GM23338 (cell line): ENCODE results near the gene TET2. TPM values are rescaled to one million over a fixed set of nuclear protein-coding genes. Genes with fewer than 3 reads are reported as not detected.

Experiments used
- ATAC-seq: fragments of 200-7000 bp; cut with Tn5 transposase; 3 replicates; pipeline ENCODE4 v1.9.1; 2020
- DNase-seq: peaks from one replicate; pipeline ENCODE4 v3.0.0-alpha.2; 2015; ENCODE audit warnings: low spot score
- H2AFZ ChIP-seq: fragments of 200-600 bp; sonication (generic); 2 replicates; pipeline ENCODE4 v1.8.0; 2016; ENCODE audit warnings: antibody characterized with exemption, mild to moderate bottlenecking, moderate library complexity
- H3F3A ChIP-seq: fragments of 200-600 bp; sonication (generic); replicated peaks from 2 replicates; pipeline ENCODE4 v1.8.0; 2017; ENCODE audit warnings: antibody characterized with exemption, mixed run types, low read depth
- H3K27ac ChIP-seq: fragments of 200-600 bp; sonication (generic); 2 replicates; pipeline ENCODE4 v1.6.1; 2016; ENCODE audit warnings: low read depth
- H3K27me3 ChIP-seq: fragments of 200-600 bp; sonication (generic); 2 replicates; pipeline ENCODE4 v1.8.0; 2016; ENCODE audit warnings: mild to moderate bottlenecking, mixed run types, moderate library complexity; ENCODE audit not compliant: insufficient read depth
- H3K36me3 ChIP-seq: fragments of 200-600 bp; sonication (generic); 2 replicates; pipeline ENCODE4 v1.8.0; 2016; ENCODE audit warnings: mild to moderate bottlenecking; ENCODE audit not compliant: insufficient read depth
- H3K4me1 ChIP-seq: fragments of 200-600 bp; sonication (generic); 2 replicates; pipeline ENCODE4 v1.8.0; 2016; ENCODE audit warnings: mild to moderate bottlenecking, moderate library complexity; ENCODE audit not compliant: insufficient read depth
- H3K4me2 ChIP-seq: fragments of 200-600 bp; sonication (generic); 2 replicates; pipeline ENCODE4 v1.7.1; 2017; ENCODE audit warnings: mixed run types
- H3K4me3 ChIP-seq: fragments of 200-600 bp; sonication (generic); 2 replicates; pipeline ENCODE4 v1.6.1; 2016; ENCODE audit warnings: mixed run types
- H3K79me2 ChIP-seq: fragments of 200-600 bp; sonication (generic); replicated peaks from 2 replicates; pipeline ENCODE4 v1.8.0; 2017; ENCODE audit warnings: mild to moderate bottlenecking; ENCODE audit not compliant: insufficient read depth
- H3K9me2 ChIP-seq: fragments of 200-600 bp; sonication (generic); 2 replicates; pipeline ENCODE4 v1.8.0; 2017; ENCODE audit not compliant: insufficient read depth
- H4K20me1 ChIP-seq: fragments of 200-600 bp; sonication (generic); replicated peaks from 2 replicates; pipeline ENCODE4 v1.8.0; 2017; ENCODE audit warnings: mild to moderate bottlenecking; ENCODE audit not compliant: insufficient read depth
- H3K27ac Mint-ChIP-seq: 2 replicates; pipeline ENCODE4 v1.8.0; 2020; ENCODE audit warnings: inconsistent platforms, mild to moderate bottlenecking, moderate library complexity, mixed read lengths
- H3K27me3 Mint-ChIP-seq: 3 replicates; pipeline ENCODE4 v1.8.0; 2022; ENCODE audit warnings: low read depth, mild to moderate bottlenecking, moderate library complexity, mixed read lengths, inconsistent platforms; ENCODE audit not compliant: insufficient read depth, poor library complexity
- H3K36me3 Mint-ChIP-seq: 3 replicates; pipeline ENCODE4 v1.8.0; 2021; ENCODE audit warnings: low read depth, mild to moderate bottlenecking, inconsistent platforms, moderate library complexity, mixed read lengths
- H3K4me1 Mint-ChIP-seq: 3 replicates; pipeline ENCODE4 v1.8.0; 2020; ENCODE audit warnings: mild to moderate bottlenecking, inconsistent platforms, mixed read lengths
- H3K4me3 Mint-ChIP-seq: 3 replicates; pipeline ENCODE4 v1.8.0; 2021; ENCODE audit warnings: moderate library complexity, mild to moderate bottlenecking, inconsistent platforms, mixed read lengths
- H3K9me3 Mint-ChIP-seq: 3 replicates; pipeline ENCODE4 v1.8.0; 2020; ENCODE audit warnings: moderate library complexity, mild to moderate bottlenecking, inconsistent platforms, mixed read lengths
- CREB1 ChIP-seq: fragments of 250-450 bp; sonication (Bioruptor Pico); IDR thresholded peaks from 2 replicates; pipeline ENCODE4 v1.5.0; 2020; ENCODE audit warnings: low read depth, mild to moderate bottlenecking, moderate library complexity
- CTCF ChIP-seq, 2 experiments: fragments of 200-600 bp in 1 of 2; sonication (generic) in 1 of 2; conservative IDR thresholded peaks; 2 replicates each; pipeline versions ENCODE4 v1.5.1 to v1.6.1; 2016 to 2017; ENCODE audit warnings: antibody characterized with exemption in 2 of 2, low read depth in 2 of 2, mild to moderate bottlenecking in 2 of 2, moderate library complexity in 1 of 2
- ETS1 ChIP-seq: IDR thresholded peaks from 2 replicates; pipeline ENCODE4 v1.6.1; 2016; ENCODE audit warnings: antibody characterized with exemption
- EZH2 ChIP-seq: fragments of 200-600 bp; sonication (generic); IDR thresholded peaks from one replicate; pipeline ENCODE4 v1.8.0; 2017; ENCODE audit warnings: antibody characterized with exemption, mild to moderate bottlenecking, low read depth; ENCODE audit not compliant: unreplicated experiment
- EZH2phosphoT487 ChIP-seq: fragments of 200-600 bp; sonication (generic); IDR thresholded peaks from one replicate; pipeline ENCODE4 v1.8.1; 2018; ENCODE audit warnings: antibody characterized with exemption; ENCODE audit not compliant: unreplicated experiment
- JUNB ChIP-seq: IDR thresholded peaks from one replicate; pipeline ENCODE4 v1.6.1; 2016; ENCODE audit warnings: antibody characterized with exemption; ENCODE audit not compliant: unreplicated experiment
- NANOG ChIP-seq: IDR thresholded peaks from 2 replicates; pipeline ENCODE4 v1.6.1; 2016; ENCODE audit warnings: antibody characterized with exemption, borderline replicate concordance
- POLR2AphosphoS5 ChIP-seq: IDR thresholded peaks from 2 replicates; pipeline ENCODE4 v1.6.1; 2016; ENCODE audit warnings: antibody characterized with exemption, low read depth
- REST ChIP-seq: IDR thresholded peaks from one replicate; pipeline ENCODE4 v1.6.1; 2018; ENCODE audit warnings: antibody characterized with exemption; ENCODE audit not compliant: unreplicated experiment
- STAT1 ChIP-seq: IDR thresholded peaks from one replicate; pipeline ENCODE4 v1.6.1; 2016; ENCODE audit warnings: antibody characterized with exemption; ENCODE audit not compliant: unreplicated experiment
- ZNF114 ChIP-seq: fragments of 250-450 bp; sonication (Bioruptor Pico); IDR thresholded peaks from 2 replicates; pipeline ENCODE4 v1.5.0; 2020; ENCODE audit warnings: mild to moderate bottlenecking, moderate library complexity
- ZNF331 ChIP-seq: fragments of 250-450 bp; sonication (Bioruptor Pico); IDR thresholded peaks from 2 replicates; pipeline ENCODE4 v1.5.0; 2020; ENCODE audit warnings: low read depth, mild to moderate bottlenecking, moderate library complexity
- ZNF462 ChIP-seq: fragments of 250-450 bp; sonication (Bioruptor Pico); IDR thresholded peaks from 2 replicates; pipeline ENCODE4 v1.5.0; 2020; ENCODE audit warnings: mild to moderate bottlenecking, moderate library complexity
- polyA plus RNA-seq: library from polyadenylated mRNA; unstranded; fragments of >200 nt; fragmentation: Nextera tagmentation; extraction: Ambion mirVana; gene quantifications from 2 replicates; pipeline ENCODE4 v1.2.1, GENCODE V29; 2016
- total RNA-seq: library from RNA; depleted of rRNA; stranded (reverse); fragments of >200 nt; shearing (Covaris generic); gene quantifications from 2 replicates; pipeline ENCODE4 v1.2.3, GENCODE V29; 2014

Gene TET2
- total and polyA plus RNA-seq, 2 experiments from 2014 or later = 1.2 to 2.2 TPM

- no peak for TF ChIP-seq ZNF462 (CRISPR knock-in tag)
- no peak for TF ChIP-seq EZH2
- no peak for TF ChIP-seq POLR2AphosphoS5
- TF ChIP-seq REST = no peak
- no peak for TF ChIP-seq ETS1
- no peak for TF ChIP-seq STAT1
- no peak for TF ChIP-seq CREB1 (CRISPR knock-in tag)
- no peak for TF ChIP-seq ZNF114
- no peak for TF ChIP-seq JUNB
- no peak for TF ChIP-seq ZNF331
- no peak for TF ChIP-seq NANOG
- TF ChIP-seq CTCF (conservative IDR thresholded peaks at IDR 0.05; ENCODE audit: low read depth in 2 of 2) = no peak
- no peak for TF ChIP-seq EZH2phosphoT487
- Histone ChIP-seq H3K27me3 (no peaks in the 10 kb centered on the region), H3K9me2 (no peaks in the 10 kb centered on the region), H2AFZ (no peak overlapping the region), H3K36me3 (no peaks in the 10 kb centered on the region), H3K4me3 (no peak overlapping the region), H3K4me1 (no peaks in the 10 kb centered on the region), H3K79me2 (no peaks in the 10 kb centered on the region), H4K20me1 (no peaks in the 10 kb centered on the region), H3K27ac (no peak overlapping the region), H3K4me2 (no peak overlapping the region), H3F3A (no peaks in the 10 kb centered on the region)
- no peaks in the 10 kb centered on the region for H3K27me3 Mint-ChIP-seq
- no peaks in the 10 kb centered on the region for H3K4me1 Mint-ChIP-seq
- H3K36me3 Mint-ChIP-seq = no peaks in the 10 kb centered on the region
- no peak overlapping the region for H3K27ac Mint-ChIP-seq
- no peak overlapping the region for H3K4me3 Mint-ChIP-seq
- ATAC-seq = no peak
- no peak for DNase-seq
- no peaks in the 10 kb centered on the region; the same call in 2 of the 3 replicates for H3K9me3 Mint-ChIP-seq
Observed at GRCh38 chr4:105293360-105293759, 146.7 kb downstream of the TET2 start.
